Large intestine (tissue), 3 donors: ENCODE measurements around the gene BOC. TPM values are rescaled to one million over a fixed set of nuclear protein-coding genes. Genes with fewer than 3 reads are reported as not detected.
A peak's percentile ranks its signal among the peaks of the same experiment; 100 is the strongest.

Source experiments
- DNase-seq, 2 donors: peaks; one replicate each; pipeline versions ENCODE4 v3.0.0 to v3.0.0-alpha.2; 2013
- H3K27ac ChIP-seq: one replicate; pipeline ENCODE4 v1.5.1; 2013; ENCODE audit warnings: low read length
- H3K27me3 ChIP-seq: 2 replicates; pipeline ENCODE4 v1.6.1; 2013; ENCODE audit warnings: low read length; ENCODE audit not compliant: control insufficient read depth, insufficient read depth
- H3K36me3 ChIP-seq: 2 replicates; pipeline ENCODE4 v1.6.1; 2013; ENCODE audit warnings: low read length; ENCODE audit not compliant: control insufficient read depth, insufficient read depth
- H3K4me1 ChIP-seq: one replicate; pipeline ENCODE4 v1.6.1; 2013; ENCODE audit warnings: low read length; ENCODE audit not compliant: control insufficient read depth, insufficient read depth
- H3K4me3 ChIP-seq: one replicate; pipeline ENCODE4 v1.5.1; 2013; ENCODE audit warnings: low read length
- H3K9me3 ChIP-seq: one replicate; pipeline ENCODE4 v1.6.1; 2013; ENCODE audit warnings: mild to moderate bottlenecking, low read depth, low read length, moderate library complexity; ENCODE audit not compliant: control insufficient read depth
- WGBS: methylation state at CpG from one replicate; pipeline ENCODE4 v1.1.5; 2013; ENCODE audit warnings: low lambda C conversion rate; ENCODE audit not compliant: insufficient coverage; 5-methylcytosine and 5-hydroxymethylcytosine counted together
- polyA plus RNA-seq: library from polyadenylated mRNA; unstranded; fragments of 120-200 nt; gene quantifications from one replicate; pipeline ENCODE4 v1.2.1, GENCODE V29; 2013

Gene BOC
- polyA plus RNA-seq, 1 donor: 14.7 TPM

DNA sequence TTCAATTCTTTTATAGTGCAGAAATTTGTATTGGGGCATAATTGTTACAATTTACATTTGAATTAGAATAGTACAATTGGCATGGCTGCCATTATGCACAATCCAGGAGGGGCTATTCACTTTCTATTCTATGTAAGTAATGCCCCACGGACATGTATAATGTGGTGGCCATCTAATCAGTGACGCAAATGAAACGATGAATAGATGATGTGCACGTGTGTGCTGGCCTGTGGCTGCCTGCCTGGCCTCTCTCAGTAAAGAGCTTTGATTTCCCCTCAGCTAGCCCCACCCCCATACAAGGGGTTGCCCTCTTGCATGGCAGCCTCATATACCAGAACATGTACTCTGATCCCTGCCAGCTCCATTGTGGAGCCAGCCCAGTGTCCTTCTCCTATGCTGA is 86.5 kb downstream of the BOC start:
- no peak for DNase-seq
- Histone ChIP-seq H3K4me3 (no peak overlapping the region), H3K36me3 (peaks cover 4% of the 10 kb centered on the region), H3K27ac (no peak overlapping the region), H3K4me1 (no peaks in the 10 kb centered on the region), H3K9me3 (no peaks in the 10 kb centered on the region), H3K27me3 (no peaks in the 10 kb centered on the region)
- WGBS: no CpG with 5 or more reads among the region's 4 CpGs

DNA sequence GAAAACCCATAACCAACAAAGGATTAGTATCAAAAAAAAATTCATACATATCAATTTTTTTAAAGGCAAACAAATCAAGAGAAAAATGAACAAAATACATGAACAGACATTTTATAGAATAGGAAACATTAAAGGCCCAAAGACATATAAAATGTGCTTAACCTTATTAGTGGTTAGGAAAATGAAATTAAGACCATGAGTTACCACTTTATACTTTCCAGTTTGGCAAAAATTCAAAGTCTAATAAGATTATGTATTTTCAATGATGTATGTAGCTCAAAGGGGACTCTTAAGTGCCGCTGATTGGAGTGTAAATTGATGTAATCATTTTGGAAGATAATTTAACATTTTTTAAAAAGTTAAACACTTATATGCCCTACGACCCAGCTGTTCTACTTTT is 89.2 kb downstream of the BOC start:
- H3K27me3 ChIP-seq: no peaks in the 10 kb centered on the region
- DNase-seq: no peak
- no peak overlapping the region for H3K27ac ChIP-seq
- peaks cover 2% of the 10 kb centered on the region for H3K36me3 ChIP-seq
- no peak overlapping the region for H3K4me3 ChIP-seq
- H3K9me3 ChIP-seq: no peaks in the 10 kb centered on the region
- no peaks in the 10 kb centered on the region for H3K4me1 ChIP-seq
- WGBS: 94% methylated on average over 2 of the region's 2 CpGs

DNA sequence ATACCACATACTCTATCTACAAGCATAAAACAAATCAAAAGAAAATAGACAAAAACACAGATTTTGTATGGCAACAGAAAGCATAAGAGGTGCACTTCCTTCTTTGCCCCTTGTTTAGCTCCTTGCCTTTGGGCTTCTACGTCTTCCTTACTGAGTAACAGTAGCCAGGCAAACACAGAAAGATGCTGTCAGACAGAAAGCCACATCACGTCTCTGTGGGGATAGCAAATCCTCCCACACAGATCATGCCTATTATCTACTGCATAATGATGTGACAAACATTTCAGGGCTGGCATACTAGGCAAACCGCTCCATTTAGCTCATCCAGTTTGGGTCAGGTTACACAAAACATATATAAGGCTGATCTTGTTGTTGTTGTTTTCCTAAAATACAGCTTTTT is 92.7 kb downstream of the BOC start:
- H3K9me3 ChIP-seq: no peaks in the 10 kb centered on the region
- H3K4me3 ChIP-seq: no peak overlapping the region
- no peak for DNase-seq
- H3K27ac ChIP-seq: no peak overlapping the region
- no CpG with 5 or more reads among the region's 3 CpGs for WGBS
- H3K4me1 ChIP-seq: no peaks in the 10 kb centered on the region
- no peaks in the 10 kb centered on the region for H3K27me3 ChIP-seq
- no peaks in the 10 kb centered on the region for H3K36me3 ChIP-seq

DNA sequence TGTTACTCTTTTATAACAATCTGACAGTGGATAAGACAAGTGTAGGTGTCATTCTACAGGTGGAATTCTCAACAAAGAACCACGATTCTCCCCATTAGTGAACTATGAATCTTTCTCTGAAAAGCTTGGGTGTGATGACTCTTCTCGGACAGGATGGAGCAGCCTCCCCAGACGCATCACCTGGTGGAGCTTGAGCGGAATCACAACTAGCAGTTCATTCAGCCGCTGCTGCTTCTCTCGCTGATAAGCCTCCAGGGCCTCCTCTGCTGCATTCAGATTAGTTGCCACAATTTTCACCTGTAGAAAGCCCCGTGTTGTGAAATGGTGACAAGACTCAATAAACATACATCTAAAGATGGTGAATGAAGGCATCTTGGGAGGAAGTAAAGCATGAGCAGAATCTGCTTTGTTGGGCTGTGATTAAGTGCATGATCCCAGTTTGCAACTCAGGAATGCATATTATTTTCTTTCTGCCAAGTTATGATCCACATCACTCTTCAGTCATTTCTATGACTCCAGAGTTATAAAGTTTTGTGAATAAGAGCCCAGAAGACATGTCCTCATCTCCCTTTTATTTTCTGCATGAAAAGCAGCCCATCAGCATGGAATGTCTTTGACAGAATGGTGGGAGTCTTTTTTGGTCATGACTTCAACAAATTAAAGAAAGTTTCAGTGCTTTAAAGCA is 93.6 kb downstream of the BOC start:
- no CpG with 5 or more reads among the region's 7 CpGs for whole genome bisulfite sequencing

DNA sequence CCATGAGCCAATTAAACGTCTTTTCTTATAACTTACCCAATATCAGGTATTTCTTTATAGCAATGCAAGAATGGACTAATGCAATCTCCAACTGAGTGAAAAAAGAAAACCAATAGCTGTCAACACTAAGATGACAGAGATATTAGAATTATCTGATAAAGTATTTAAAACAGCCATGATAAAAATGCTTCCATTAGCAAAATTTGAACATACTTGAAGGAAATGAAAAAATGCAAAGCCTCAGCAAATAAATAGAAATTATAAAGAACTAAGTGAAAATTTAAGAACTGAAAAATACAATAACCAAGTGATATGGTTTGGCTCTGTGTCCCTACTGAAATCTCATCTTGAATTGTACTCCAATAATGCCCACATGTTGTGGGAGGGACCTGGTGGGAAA is 99.6 kb downstream of the BOC start:
- no CpG with 5 or more reads among the region's 1 CpG for WGBS
- no peaks in the 10 kb centered on the region for H3K36me3 ChIP-seq
- no peak overlapping the region for H3K4me3 ChIP-seq
- no peak for DNase-seq
- no peak overlapping the region for H3K27ac ChIP-seq
- H3K27me3 ChIP-seq: no peaks in the 10 kb centered on the region
- H3K9me3 ChIP-seq: peaks cover 5% of the 10 kb centered on the region
- no peaks in the 10 kb centered on the region for H3K4me1 ChIP-seq

More for the DNA sequence above, 93.6 kb downstream of the BOC start:
- H3K27me3 ChIP-seq: no peaks in the 10 kb centered on the region
- no peak for DNase-seq
- H3K27ac ChIP-seq: no peak overlapping the region
- no peaks in the 10 kb centered on the region for H3K9me3 ChIP-seq
- H3K36me3 ChIP-seq: no peaks in the 10 kb centered on the region
- H3K4me1 ChIP-seq: no peaks in the 10 kb centered on the region
- no peak overlapping the region for H3K4me3 ChIP-seq

DNA sequence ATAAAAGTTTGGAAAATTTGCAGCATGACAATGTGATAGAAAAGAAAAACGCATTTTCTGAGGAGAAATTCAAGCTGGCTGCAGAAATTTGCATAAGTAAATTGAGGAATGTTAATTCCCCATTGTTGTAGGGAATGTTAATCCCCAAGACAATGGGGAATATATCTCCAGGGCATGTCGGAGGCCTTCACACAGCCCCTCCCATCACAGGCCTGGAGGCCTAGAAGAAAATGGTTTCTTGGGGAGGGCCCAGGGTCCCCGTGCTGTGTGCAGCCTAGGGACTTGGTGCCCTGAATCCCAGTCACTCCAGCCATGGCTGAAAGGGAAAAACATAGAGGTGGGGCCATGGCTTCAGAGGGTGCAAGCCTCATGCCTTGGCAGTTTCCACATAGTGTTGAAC is 101.1 kb downstream of the BOC start:
- Histone ChIP-seq H3K9me3 (peaks cover 8% of the 10 kb centered on the region), H3K27ac (no peak overlapping the region), H3K36me3 (peaks cover 6% of the 10 kb centered on the region), H3K27me3 (no peaks in the 10 kb centered on the region), H3K4me3 (no peak overlapping the region), H3K4me1 (no peaks in the 10 kb centered on the region)
- no CpG with 5 or more reads among the region's 3 CpGs for WGBS
- DNase-seq: no peak

DNA sequence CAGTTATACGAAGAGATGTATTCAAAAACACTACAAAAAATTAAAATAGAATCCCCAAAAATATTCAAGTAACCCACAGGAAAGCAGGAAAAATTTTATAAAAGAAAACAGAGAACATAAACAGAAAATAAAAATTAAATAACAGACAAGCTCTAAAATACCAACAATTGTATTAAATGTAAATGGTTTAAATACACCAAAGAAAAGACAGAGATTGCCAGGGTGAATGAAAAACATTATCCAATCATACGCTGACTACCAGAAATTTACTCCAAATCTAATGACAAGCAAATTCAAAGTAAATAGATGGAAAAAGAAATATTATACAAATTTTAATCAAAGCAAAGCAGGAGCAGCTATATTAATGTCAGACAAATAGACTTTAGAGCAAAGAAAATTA is 103.6 kb downstream of the BOC start:
- Histone ChIP-seq H3K4me1 (no peaks in the 10 kb centered on the region), H3K36me3 (peaks cover 8% of the 10 kb centered on the region), H3K4me3 (no peak overlapping the region), H3K27me3 (no peaks in the 10 kb centered on the region), H3K27ac (no peak overlapping the region), H3K9me3 (peaks cover 9% of the 10 kb centered on the region)
- 100% methylated on average over 1 of the region's 2 CpGs for WGBS
- no peak for DNase-seq

DNA sequence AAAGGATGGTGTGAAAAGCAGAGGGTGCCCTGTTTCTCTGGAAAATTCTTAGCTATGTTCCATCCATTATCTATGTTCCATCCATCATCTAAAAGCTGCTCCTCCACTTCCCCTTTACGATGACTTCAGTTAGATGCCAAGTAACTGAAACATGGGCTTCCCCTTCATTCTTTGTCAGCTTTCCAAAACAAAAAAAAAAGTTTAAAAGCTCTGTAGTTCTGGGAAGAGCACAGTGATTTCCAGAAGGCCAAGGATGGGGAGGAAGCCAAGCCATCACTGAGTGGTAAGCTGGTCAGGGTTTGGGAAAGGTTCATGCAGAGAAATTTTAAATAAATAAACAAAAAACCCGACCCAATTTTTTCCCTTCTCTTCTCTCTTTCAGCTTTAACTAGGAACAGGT is 118.4 kb downstream of the BOC start:
- no peaks in the 10 kb centered on the region for H3K27me3 ChIP-seq
- DNase-seq: peak in 1 of 2 donors; percentile 4
- H3K9me3 ChIP-seq: no peaks in the 10 kb centered on the region
- H3K27ac ChIP-seq: no peak overlapping the region
- no peaks in the 10 kb centered on the region for H3K4me1 ChIP-seq
- no peak overlapping the region for H3K4me3 ChIP-seq
- no CpG with 5 or more reads among the region's 2 CpGs for WGBS
- H3K36me3 ChIP-seq: no peaks in the 10 kb centered on the region

DNA sequence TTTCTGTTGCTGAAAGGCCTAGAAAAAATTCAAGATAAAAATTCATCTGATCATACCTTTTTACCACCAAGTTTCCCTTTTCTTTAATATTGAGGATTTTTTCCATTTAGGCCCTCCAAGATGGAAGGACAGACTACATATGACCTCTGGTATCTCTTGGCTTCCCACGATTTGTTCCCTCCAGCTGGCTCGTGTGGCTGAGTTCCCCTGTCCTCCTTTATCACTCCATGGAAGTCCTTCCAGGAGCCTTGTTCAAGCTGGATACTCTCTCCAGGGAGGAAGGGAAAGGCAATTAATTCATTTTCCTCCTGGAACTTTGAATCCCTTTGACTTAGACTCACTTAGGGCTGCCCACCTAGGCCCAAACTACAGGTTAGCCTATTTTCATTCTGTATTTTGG is 119.4 kb downstream of the BOC start:
- no CpG with 5 or more reads among the region's 2 CpGs for WGBS
- Histone ChIP-seq H3K4me3 (no peak overlapping the region), H3K27me3 (no peaks in the 10 kb centered on the region), H3K9me3 (no peaks in the 10 kb centered on the region), H3K27ac (no peak overlapping the region), H3K36me3 (no peaks in the 10 kb centered on the region), H3K4me1 (no peaks in the 10 kb centered on the region)
- no peak for DNase-seq

DNA sequence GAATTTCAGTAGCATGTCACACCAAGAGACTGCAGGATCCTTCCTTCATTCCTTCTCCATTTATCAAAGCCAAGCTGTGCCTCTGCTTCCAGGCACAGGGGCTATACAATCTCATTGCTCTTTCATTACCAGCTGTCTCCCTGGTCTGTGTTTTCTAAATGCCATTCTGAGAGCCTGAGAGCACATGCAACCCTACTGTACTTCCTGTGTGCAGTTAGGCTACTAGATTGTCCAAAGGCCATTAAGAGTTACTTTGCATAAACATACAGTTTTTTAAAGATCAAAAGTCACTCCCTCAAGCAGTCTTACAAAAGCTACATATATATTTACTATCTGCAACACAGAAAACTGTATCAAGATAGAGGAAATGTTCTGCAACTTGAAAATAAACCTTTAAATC is 119.8 kb downstream of the BOC start:
- Histone ChIP-seq H3K27me3 (no peaks in the 10 kb centered on the region), H3K27ac (no peak overlapping the region), H3K4me1 (no peaks in the 10 kb centered on the region), H3K9me3 (no peaks in the 10 kb centered on the region), H3K36me3 (no peaks in the 10 kb centered on the region), H3K4me3 (no peak overlapping the region)
- peak in 1 of 2 donors; percentile 19 for DNase-seq
